HG03432 (cell line): Measurements from ENCODE around the gene POC1B.
A peak's percentile ranks its signal among the peaks of the same experiment; 100 is the strongest.
"Not testable (repeated sequence)": the region's sequence is repeated elsewhere in the genome, so short reads cannot be mapped to it uniquely, and the experiment has no call there.

ENCODE experiments used
- ATAC-seq: cut with Tn5 transposase; IDR thresholded peaks from one replicate; pipeline ENCODE4 v1.9.1; 2021; ENCODE audit warnings: mild to moderate bottlenecking, moderate library complexity; ENCODE audit not compliant: unreplicated experiment

POC1B gene

GRCh38 chr12:89468017-89468416 is 57.8 kb downstream of the POC1B start:
- ATAC-seq: peak; percentile 17

GRCh38 chr12:89464974-89465592 is 60.8 kb downstream of the POC1B start:
- no peak for ATAC-seq

- ATAC-seq: peak; percentile 95
Measured at GRCh38 chr12:89461649-89462612, 63.9 kb downstream of the POC1B start.

GRCh38 chr12:89461190-89461589 is 64.7 kb downstream of the POC1B start:
- peak; percentile 9 for ATAC-seq

- not testable (repeated sequence) for ATAC-seq
Measured at GRCh38 chr12:89459279-89459678, 66.6 kb downstream of the POC1B start.

GRCh38 chr12:89456565-89456964 is 69.3 kb downstream of the POC1B start:
- no peak for ATAC-seq

GRCh38 chr12:89454080-89454848 is 71.6 kb downstream of the POC1B start:
- ATAC-seq: no peak

GRCh38 chr12:89453121-89453978 is 72.5 kb downstream of the POC1B start:
- ATAC-seq: no peak

- ATAC-seq: no peak
Measured at GRCh38 chr12:89451841-89452251, 74.0 kb downstream of the POC1B start.

- no peak for ATAC-seq
Measured at GRCh38 chr12:89450907-89451306, 74.9 kb downstream of the POC1B start.

- no peak for ATAC-seq
Measured at GRCh38 chr12:89448951-89449371, 76.9 kb downstream of the POC1B start.

GRCh38 chr12:89448526-89448925 is 77.3 kb downstream of the POC1B start:
- no peak for ATAC-seq

GRCh38 chr12:89439941-89440340 is 85.9 kb downstream of the POC1B start:
- ATAC-seq: no peak

- ATAC-seq: no peak
Measured at GRCh38 chr12:89437231-89437630, 88.6 kb downstream of the POC1B start.

- no peak for ATAC-seq
Measured at GRCh38 chr12:89436062-89436461, 89.8 kb downstream of the POC1B start.

GRCh38 chr12:89433634-89434033 is 92.2 kb downstream of the POC1B start:
- ATAC-seq: no peak

GRCh38 chr12:89432396-89432795 is 93.5 kb downstream of the POC1B start:
- ATAC-seq: no peak

GRCh38 chr12:89429528-89429927 is 96.3 kb downstream of the POC1B start:
- no peak for ATAC-seq

GRCh38 chr12:89427508-89428156 is 98.2 kb downstream of the POC1B start:
- ATAC-seq: peak; percentile 98

GRCh38 chr12:89424846-89425245 is 101.0 kb downstream of the POC1B start:
- no peak for ATAC-seq
